Caco-2 (cell line): ENCODE measurements around the gene PCNX4. TPM values are rescaled to one million over a fixed set of nuclear protein-coding genes. Genes with fewer than 3 reads are reported as not detected.

ENCODE experiments used
- BruUV-seq: library from RNA; stranded (reverse); fragments of 400-500 nt; replicated peaks from 2 replicates; lab custom pipeline; 2021; lab: Mats Ljungman, UMichigan
- CTCF ChIA-PET: fragments of 300-600 bp; sonication (Branson Sonifier 250); formaldehyde crosslinking; loops from one replicate; lab custom pipeline; 2022; ENCODE audit warnings: antibody characterized with exemption; lab: Charles Lee
- POLR2A ChIA-PET: fragments of 300-600 bp; sonication (Branson Sonifier 250); formaldehyde crosslinking; loops from one replicate; lab custom pipeline; 2022; ENCODE audit warnings: antibody characterized with exemption; lab: Charles Lee
- DNase-seq, 2 experiments: peaks; one replicate each; pipeline versions ENCODE4 v3.0.0 to v3.0.0-alpha.2; 2020 to 2022
- H3K27me3 ChIP-seq: replicated peaks from 2 replicates; pipeline ENCODE4 v1.6.0; 2011; ENCODE audit warnings: low read length; ENCODE audit not compliant: control insufficient read depth, insufficient read depth
- H3K36me3 ChIP-seq: 2 replicates; pipeline ENCODE4 v1.5.1; 2011; ENCODE audit warnings: low read length; ENCODE audit not compliant: control insufficient read depth, insufficient read depth
- H3K4me1 ChIP-seq: fragments of 250-450 bp; sonication (Bioruptor Pico); 2 replicates; pipeline ENCODE4 v1.5.1; 2020; ENCODE audit warnings: mild to moderate bottlenecking
- H3K4me3 ChIP-seq: 2 replicates; pipeline ENCODE4 v1.5.1; 2011; ENCODE audit warnings: low read depth, mild to moderate bottlenecking, control low read depth, low read length
- H3K9me3 ChIP-seq: fragments of 250-450 bp; sonication (Bioruptor Pico); 2 replicates; pipeline ENCODE4 v1.5.1; 2020; ENCODE audit warnings: mild to moderate bottlenecking, moderate library complexity
- H3K27ac Mint-ChIP-seq: one replicate; pipeline ENCODE4 v1.8.0; 2022; ENCODE audit warnings: mixed read lengths; ENCODE audit not compliant: unreplicated experiment
- H3K27me3 Mint-ChIP-seq: one replicate; pipeline ENCODE4 v1.8.0; 2022; ENCODE audit warnings: mixed read lengths; ENCODE audit not compliant: insufficient read depth, unreplicated experiment
- H3K36me3 Mint-ChIP-seq: one replicate; pipeline ENCODE4 v1.8.0; 2022; ENCODE audit warnings: mild to moderate bottlenecking, mixed read lengths; ENCODE audit not compliant: insufficient read depth, unreplicated experiment
- H3K4me1 Mint-ChIP-seq: one replicate; pipeline ENCODE4 v1.8.0; 2022; ENCODE audit warnings: low read depth, mixed read lengths; ENCODE audit not compliant: unreplicated experiment
- H3K4me3 Mint-ChIP-seq: one replicate; pipeline ENCODE4 v1.8.0; 2022; ENCODE audit warnings: mild to moderate bottlenecking, moderate library complexity, mixed read lengths; ENCODE audit not compliant: unreplicated experiment
- H3K9me3 Mint-ChIP-seq: one replicate; pipeline ENCODE4 v1.8.0; 2022; ENCODE audit warnings: mixed read lengths; ENCODE audit not compliant: unreplicated experiment
- CTCF ChIP-seq, 2 experiments: fragments of 200-600 bp in 1 of 2; IDR thresholded peaks; 1 replicate in 1 of 2; 2 replicates in 1 of 2; pipeline versions ENCODE4 v1.5.1 to v1.8.0; 2011 to 2022; ENCODE audit warnings: antibody characterized with exemption in 1 of 2, control low read depth in 1 of 2, inconsistent platforms in 1 of 2, low read depth in 1 of 2, low read length in 1 of 2, mild to moderate bottlenecking in 1 of 2, moderate library complexity in 1 of 2; ENCODE audit not compliant: insufficient read depth in 1 of 2, severe bottlenecking in 1 of 2, unreplicated experiment in 1 of 2
- intact Hi-C: fragments of 100-400 bp; cut with micrococcal nuclease; formaldehyde crosslinking; loops from one replicate; pipeline ENCODE4 v1.10.0; 2022; ENCODE audit not compliant: unreplicated experiment
- total RNA-seq: library from RNA; stranded (reverse); gene quantifications from 2 replicates; pipeline ENCODE4 v1.2.3, GENCODE V29; 2022

PCNX4 gene
- total RNA-seq, 1 experiment from 2014 or later: 72.7 TPM

GRCh38 chr14:60184146-60184904 is 92.6 kb downstream of the PCNX4 start:
- DNase-seq: peak in 1 of 2 experiments; percentile 52
- peak; percentile 52 to 69 for TF ChIP-seq CTCF (IDR thresholded peaks at IDR 0.05; ENCODE audit: insufficient read depth in 1 of 2, low read depth in 1 of 2, low read length in 1 of 2, severe bottlenecking in 1 of 2, unreplicated experiment in 1 of 2)
- H3K9me3 Mint-ChIP-seq: no peaks in the 10 kb centered on the region
- H3K4me1 Mint-ChIP-seq: no peaks in the 10 kb centered on the region
- no peaks in the 10 kb centered on the region for H3K27me3 Mint-ChIP-seq
- H3K4me1 ChIP-seq: no peaks in the 10 kb centered on the region
- H3K9me3 ChIP-seq: no peaks in the 10 kb centered on the region; the same call in 1 of the 2 replicates
- no peaks in the 10 kb centered on the region for H3K36me3 ChIP-seq
- H3K4me3 ChIP-seq: peak overlapping the region; percentile 13; the same call in 1 of the 2 replicates
- CTCF ChIA-PET: interaction anchor here (0.8 to 1.1 kb wide), 5 partner anchors 120 to 220 kb away, joined by 3 to 6 read pairs (median 3); no protein-coding TSS in a partner anchor
- POLR2A ChIA-PET: interaction anchor here (1.0 kb wide), 1 partner anchor 220 kb away, joined by 5 read pairs; no protein-coding TSS in a partner anchor
- H3K36me3 Mint-ChIP-seq: no peaks in the 10 kb centered on the region
- BruUV-seq: no TSS peak
- H3K27ac Mint-ChIP-seq: no peak overlapping the region
- H3K27me3 ChIP-seq: no peaks in the 10 kb centered on the region
- intact Hi-C loops: loop anchor here (1.0 to 10.0 kb wide), 6 partner anchors 120 to 680 kb away; partner anchors contain the start of gene CCDC175
- H3K4me3 Mint-ChIP-seq: peak overlapping the region; percentile 20

DNA sequence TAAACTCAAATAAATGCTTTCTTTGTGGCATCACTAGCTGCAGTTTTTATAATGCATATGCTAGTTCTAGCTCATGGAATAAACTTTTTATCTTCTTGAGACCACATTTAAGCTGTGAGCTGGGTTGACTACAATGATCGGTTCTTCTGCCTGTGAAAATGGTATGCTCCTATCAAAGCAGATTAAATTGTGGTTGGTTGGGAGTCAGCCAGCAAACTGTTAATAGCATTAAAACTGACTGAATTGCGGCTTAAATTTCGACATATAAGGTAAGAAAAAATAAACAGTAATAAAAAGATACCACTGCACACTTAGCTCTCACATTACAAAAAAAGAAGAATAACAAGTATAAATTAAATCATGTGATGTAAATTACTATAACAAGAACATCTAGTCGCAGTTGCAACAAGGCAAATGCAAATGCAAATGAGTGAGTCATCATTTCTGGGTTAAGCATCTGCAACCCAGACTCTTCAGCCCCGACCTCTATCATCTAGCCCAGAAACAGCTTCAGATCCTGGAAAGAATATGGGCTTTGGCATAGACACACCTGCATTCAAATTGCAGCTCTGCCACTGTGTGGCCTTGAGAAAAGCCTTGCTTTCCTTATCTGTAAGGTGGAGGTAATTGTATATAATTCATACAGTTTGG is 93.3 kb downstream of the PCNX4 start:
- TF ChIP-seq CTCF (IDR thresholded peaks at IDR 0.05; ENCODE audit: insufficient read depth in 1 of 2, low read depth in 1 of 2, low read length in 1 of 2, severe bottlenecking in 1 of 2, unreplicated experiment in 1 of 2): no peak
- H3K9me3 Mint-ChIP-seq: no peaks in the 10 kb centered on the region
- H3K36me3 ChIP-seq: no peaks in the 10 kb centered on the region
- H3K4me1 ChIP-seq: no peaks in the 10 kb centered on the region
- no peaks in the 10 kb centered on the region; the same call in 1 of the 2 replicates for H3K9me3 ChIP-seq
- H3K27me3 ChIP-seq: no peaks in the 10 kb centered on the region
- POLR2A ChIA-PET: no interaction called here
- BruUV-seq: no TSS peak
- H3K27me3 Mint-ChIP-seq: no peaks in the 10 kb centered on the region
- no peak overlapping the region for H3K27ac Mint-ChIP-seq
- H3K4me3 ChIP-seq: no peak overlapping the region
- CTCF ChIA-PET: interaction anchor here (0.8 kb wide), 1 partner anchor 220 kb away, joined by 3 read pairs; no protein-coding TSS in a partner anchor
- H3K4me1 Mint-ChIP-seq: no peaks in the 10 kb centered on the region
- no peaks in the 10 kb centered on the region for H3K36me3 Mint-ChIP-seq
- intact Hi-C loops: loop anchor here (1.0 to 10.0 kb wide), 7 partner anchors 121 to 680 kb away; partner anchors contain the start of gene CCDC175
- DNase-seq: no peak
- H3K4me3 Mint-ChIP-seq: no peak overlapping the region

DNA sequence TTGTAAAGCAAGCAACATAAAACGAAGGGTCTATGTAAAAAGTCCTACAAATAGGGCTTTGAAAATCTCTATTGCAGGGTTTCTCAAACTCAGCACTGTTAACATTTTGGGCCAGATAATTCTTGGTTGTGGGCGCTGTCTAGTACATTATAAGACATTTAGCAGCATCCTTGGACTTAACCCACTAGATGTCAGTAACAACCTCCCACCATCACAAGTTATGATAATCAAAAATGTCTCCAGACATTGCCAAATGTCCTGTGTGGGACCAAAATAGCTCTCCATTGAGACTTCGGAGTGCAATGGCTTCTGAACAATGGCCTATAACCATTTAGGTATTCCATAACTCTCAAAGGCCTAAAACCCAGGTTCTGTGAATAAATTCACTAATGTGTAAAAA is 96.4 kb downstream of the PCNX4 start:
- H3K4me3 Mint-ChIP-seq: no peak overlapping the region
- no peak for TF ChIP-seq CTCF (IDR thresholded peaks at IDR 0.05; ENCODE audit: insufficient read depth in 1 of 2, low read depth in 1 of 2, low read length in 1 of 2, severe bottlenecking in 1 of 2, unreplicated experiment in 1 of 2)
- H3K27ac Mint-ChIP-seq: no peak overlapping the region
- DNase-seq: no peak
- ChIA-PET CTCF (interaction anchor here (0.6 kb wide), 1 partner anchor 78 kb away, joined by 3 read pairs; no protein-coding TSS in a partner anchor), POLR2A (no interaction called here)
- intact Hi-C loops: loop anchor here (1.0 to 10.0 kb wide), 6 partner anchors 139 to 683 kb away; partner anchors contain the start of gene CCDC175
- Histone ChIP-seq H3K4me3 (no peak overlapping the region), H3K36me3 (no peaks in the 10 kb centered on the region), H3K9me3 (no peaks in the 10 kb centered on the region), H3K27me3 (no peaks in the 10 kb centered on the region), H3K4me1 (no peaks in the 10 kb centered on the region)
- no peaks in the 10 kb centered on the region for H3K4me1 Mint-ChIP-seq
- H3K36me3 Mint-ChIP-seq: no peaks in the 10 kb centered on the region
- no TSS peak for BruUV-seq
- H3K27me3 Mint-ChIP-seq: peaks cover 2% of the 10 kb centered on the region
- no peaks in the 10 kb centered on the region for H3K9me3 Mint-ChIP-seq
